Measurements from ENCODE around the gene SLC13A5. TPM values are rescaled to one million over a fixed set of nuclear protein-coding genes. Genes with fewer than 3 reads are reported as not detected.
"Not testable (repeated sequence)": the region's sequence is repeated elsewhere in the genome, so short reads cannot be mapped to it uniquely, and the experiment has no call there.

SLC13A5 gene
- total and polyA plus RNA-seq, 5 donors from 2014 or later, result not detected

- H3K4me3 ChIP-seq (ENCODE audit: low read depth, low read length), result no peak overlapping the region
- Mint-ChIP-seq H3K27ac (no peak overlapping the region), H3K36me3 (no peaks in the 10 kb centered on the region), H3K4me3 (no peak overlapping the region), H3K4me1 (no peaks in the 10 kb centered on the region), H3K27me3 (peaks cover 13% of the 10 kb centered on the region), H3K9me3 (no peaks in the 10 kb centered on the region)
- peaks cover 3% of the 10 kb centered on the region for H3K27me3 ChIP-seq (ENCODE audit: control insufficient read depth, insufficient read depth, low read length)
- no peak for ATAC-seq (ENCODE audit: low read depth in 2 of 2)
- no peaks in the 10 kb centered on the region for H3K9me3 ChIP-seq (ENCODE audit: control insufficient read depth in 2 of 2, low read length in 2 of 2)
- no peak overlapping the region for H3K27ac ChIP-seq (ENCODE audit: insufficient read depth, low read length, poor library complexity, severe bottlenecking)
- no peaks in the 10 kb centered on the region for H3K4me1 ChIP-seq (ENCODE audit: control insufficient read depth, insufficient read depth, low read length, poor library complexity, severe bottlenecking)
- H3K36me3 ChIP-seq (ENCODE audit: control insufficient read depth, insufficient read depth, low read length), result no peaks in the 10 kb centered on the region
- peak in 1 of 3 donors; percentile 23 for DNase-seq
Measured at GRCh38 chr17:6701719-6702118, 11.4 kb downstream of the SLC13A5 start.

- Histone ChIP-seq H3K4me3 (ENCODE audit: low read depth, low read length) (no peak overlapping the region), H3K27ac (ENCODE audit: insufficient read depth, low read length, poor library complexity, severe bottlenecking) (no peak overlapping the region), H3K4me1 (ENCODE audit: control insufficient read depth, insufficient read depth, low read length, poor library complexity, severe bottlenecking) (no peaks in the 10 kb centered on the region), H3K27me3 (ENCODE audit: control insufficient read depth, insufficient read depth, low read length) (no peaks in the 10 kb centered on the region), H3K36me3 (ENCODE audit: control insufficient read depth, insufficient read depth, low read length) (no peaks in the 10 kb centered on the region), H3K9me3 (ENCODE audit: control insufficient read depth in 2 of 2, low read length in 2 of 2) (no peaks in the 10 kb centered on the region)
- Mint-ChIP-seq H3K4me3 (no peak overlapping the region), H3K27me3 (peaks cover 13% of the 10 kb centered on the region), H3K4me1 (no peaks in the 10 kb centered on the region), H3K27ac (no peak overlapping the region), H3K9me3 (no peaks in the 10 kb centered on the region), H3K36me3 (no peaks in the 10 kb centered on the region)
- DNase-seq, result no peak
- no peak for ATAC-seq (ENCODE audit: low read depth in 2 of 2)
Measured at GRCh38 chr17:6700948-6701307, 12.2 kb downstream of the SLC13A5 start.

- no peak overlapping the region for H3K4me3 Mint-ChIP-seq
- DNase-seq, result no peak
- H3K27ac ChIP-seq (ENCODE audit: insufficient read depth, low read length, poor library complexity, severe bottlenecking), result no peak overlapping the region
Measured at GRCh38 chr17:6699997-6700947, 12.9 kb downstream of the SLC13A5 start.

DNA sequence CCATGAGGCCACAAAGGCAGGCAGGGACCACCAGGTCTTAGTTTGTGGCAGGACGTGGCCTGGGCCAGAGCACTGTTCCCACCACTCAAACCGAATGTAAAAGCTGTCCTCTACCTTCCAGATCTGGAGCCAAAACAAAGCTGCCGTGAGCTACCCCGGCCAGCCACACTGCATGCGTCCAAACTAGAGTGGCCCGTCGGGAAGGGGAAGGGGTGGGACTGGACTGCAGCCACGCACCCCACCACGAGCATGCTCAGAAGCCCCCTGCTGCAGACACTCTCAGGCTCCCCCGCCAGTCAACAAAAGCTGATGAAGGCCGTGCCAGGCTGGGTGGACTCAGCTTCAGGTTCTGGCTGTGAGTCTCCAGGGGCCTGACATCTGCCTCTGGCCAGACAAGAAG is 15.2 kb downstream of the SLC13A5 start:
- H3K27ac ChIP-seq (ENCODE audit: insufficient read depth, low read length, poor library complexity, severe bottlenecking), result no peak overlapping the region

More at GRCh38 chr17:6699997-6700947, 12.9 kb downstream of the SLC13A5 start:
- H3K27me3 ChIP-seq (ENCODE audit: control insufficient read depth, insufficient read depth, low read length), result no peaks in the 10 kb centered on the region
- H3K4me3 ChIP-seq (ENCODE audit: low read depth, low read length), result no peak overlapping the region
- Mint-ChIP-seq H3K27ac (peak overlapping the region in 1 of 3 donors; percentile 3), H3K27me3 (peaks cover 13% of the 10 kb centered on the region), H3K9me3 (no peaks in the 10 kb centered on the region), H3K36me3 (no peaks in the 10 kb centered on the region), H3K4me1 (no peaks in the 10 kb centered on the region)
- no peaks in the 10 kb centered on the region for H3K4me1 ChIP-seq (ENCODE audit: control insufficient read depth, insufficient read depth, low read length, poor library complexity, severe bottlenecking)
- no peak for ATAC-seq (ENCODE audit: low read depth in 2 of 2)
- H3K9me3 ChIP-seq (ENCODE audit: control insufficient read depth in 2 of 2, low read length in 2 of 2), result no peaks in the 10 kb centered on the region
- no peaks in the 10 kb centered on the region for H3K36me3 ChIP-seq (ENCODE audit: control insufficient read depth, insufficient read depth, low read length)

DNA sequence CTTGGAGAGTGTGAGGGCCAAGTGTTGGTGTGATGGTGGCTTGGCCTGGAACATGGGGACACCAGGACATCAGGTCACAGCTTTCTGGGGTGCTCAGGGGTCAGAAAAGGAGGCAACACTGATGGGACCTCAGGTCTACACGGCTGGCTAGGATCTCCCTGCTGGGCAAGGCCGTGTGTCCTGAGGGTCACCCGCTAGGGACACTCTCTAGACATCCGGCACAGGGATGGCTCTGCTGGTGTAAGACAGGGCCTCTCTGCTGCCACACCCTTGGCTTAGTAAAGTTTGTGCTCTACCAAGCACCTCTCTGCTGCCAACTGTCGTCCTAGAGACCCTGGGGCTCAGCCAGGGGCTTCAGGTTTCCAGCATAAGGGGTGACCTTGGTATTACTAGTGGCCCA is 16.3 kb downstream of the SLC13A5 start:
- Mint-ChIP-seq H3K36me3 (no peaks in the 10 kb centered on the region), H3K4me1 (no peaks in the 10 kb centered on the region), H3K27me3 (peaks cover 14% of the 10 kb centered on the region), H3K9me3 (no peaks in the 10 kb centered on the region), H3K4me3 (no peak overlapping the region), H3K27ac (no peak overlapping the region)
- no peak for DNase-seq
- no peak for ATAC-seq (ENCODE audit: low read depth in 2 of 2)
- peaks cover 3% of the 10 kb centered on the region for H3K27me3 ChIP-seq (ENCODE audit: control insufficient read depth, insufficient read depth, low read length)
- no peaks in the 10 kb centered on the region for H3K9me3 ChIP-seq (ENCODE audit: control insufficient read depth in 2 of 2, low read length in 2 of 2)
- no peak overlapping the region for H3K27ac ChIP-seq (ENCODE audit: insufficient read depth, low read length, poor library complexity, severe bottlenecking)
- H3K36me3 ChIP-seq (ENCODE audit: control insufficient read depth, insufficient read depth, low read length), result no peaks in the 10 kb centered on the region
- no peaks in the 10 kb centered on the region for H3K4me1 ChIP-seq (ENCODE audit: control insufficient read depth, insufficient read depth, low read length, poor library complexity, severe bottlenecking)
- H3K4me3 ChIP-seq (ENCODE audit: low read depth, low read length), result no peak overlapping the region

More for the DNA sequence above, 15.2 kb downstream of the SLC13A5 start:
- Mint-ChIP-seq H3K4me3 (no peak overlapping the region), H3K4me1 (no peaks in the 10 kb centered on the region), H3K27ac (no peak overlapping the region), H3K27me3 (peaks cover 8% of the 10 kb centered on the region), H3K36me3 (no peaks in the 10 kb centered on the region), H3K9me3 (no peaks in the 10 kb centered on the region)
- Histone ChIP-seq H3K4me3 (ENCODE audit: low read depth, low read length) (no peak overlapping the region), H3K4me1 (ENCODE audit: control insufficient read depth, insufficient read depth, low read length, poor library complexity, severe bottlenecking) (no peaks in the 10 kb centered on the region), H3K27me3 (ENCODE audit: control insufficient read depth, insufficient read depth, low read length) (peaks cover 3% of the 10 kb centered on the region), H3K9me3 (ENCODE audit: control insufficient read depth in 2 of 2, low read length in 2 of 2) (no peaks in the 10 kb centered on the region), H3K36me3 (ENCODE audit: control insufficient read depth, insufficient read depth, low read length) (no peaks in the 10 kb centered on the region)
- ATAC-seq (ENCODE audit: low read depth in 2 of 2), result no peak
- DNase-seq, result no peak

DNA sequence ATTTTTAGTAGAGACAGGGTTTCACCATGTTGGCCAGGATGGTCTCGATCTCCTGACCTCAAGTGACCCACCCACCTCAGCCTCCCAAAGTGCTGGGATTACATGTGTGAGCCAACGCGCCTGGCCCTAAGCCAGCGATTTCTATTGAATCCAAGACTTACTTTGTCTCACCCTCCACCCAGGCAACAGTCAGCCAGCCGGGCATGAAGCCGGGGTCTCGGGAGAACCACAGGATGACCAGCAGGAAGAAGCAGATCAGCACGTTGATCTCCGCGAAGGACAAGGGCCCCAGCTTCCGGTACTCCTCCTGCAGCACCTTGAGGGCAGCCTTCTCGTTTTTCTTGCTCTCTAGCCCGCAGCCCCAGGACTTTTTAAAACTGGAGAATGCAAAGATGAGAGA is 17.6 kb downstream of the SLC13A5 start:
- Mint-ChIP-seq H3K36me3 (no peaks in the 10 kb centered on the region), H3K4me3 (no peak overlapping the region), H3K27ac (no peak overlapping the region), H3K4me1 (no peaks in the 10 kb centered on the region), H3K27me3 (peaks cover 23% of the 10 kb centered on the region), H3K9me3 (peaks cover 0 to 2% (median 0%) of the 10 kb centered on the region in 7 donors)
- no peak overlapping the region for H3K27ac ChIP-seq (ENCODE audit: insufficient read depth, low read length, poor library complexity, severe bottlenecking)
- H3K27me3 ChIP-seq (ENCODE audit: control insufficient read depth, insufficient read depth, low read length), result peaks cover 3% of the 10 kb centered on the region
- DNase-seq, result no peak
- H3K4me3 ChIP-seq (ENCODE audit: low read depth, low read length), result no peak overlapping the region
- no peak for ATAC-seq (ENCODE audit: low read depth in 2 of 2)
- H3K9me3 ChIP-seq (ENCODE audit: control insufficient read depth in 2 of 2, low read length in 2 of 2), result no peaks in the 10 kb centered on the region
- H3K36me3 ChIP-seq (ENCODE audit: control insufficient read depth, insufficient read depth, low read length), result no peaks in the 10 kb centered on the region
- H3K4me1 ChIP-seq (ENCODE audit: control insufficient read depth, insufficient read depth, low read length, poor library complexity, severe bottlenecking), result no peaks in the 10 kb centered on the region

- H3K36me3 ChIP-seq (ENCODE audit: control insufficient read depth, insufficient read depth, low read length), result no peaks in the 10 kb centered on the region
- Mint-ChIP-seq H3K27me3 (peaks cover 25% of the 10 kb centered on the region), H3K4me1 (no peaks in the 10 kb centered on the region), H3K4me3 (no peak overlapping the region), H3K36me3 (no peaks in the 10 kb centered on the region), H3K27ac (no peak overlapping the region), H3K9me3 (peaks cover 0 to 2% (median 0%) of the 10 kb centered on the region in 7 donors)
- peaks cover 3% of the 10 kb centered on the region for H3K27me3 ChIP-seq (ENCODE audit: control insufficient read depth, insufficient read depth, low read length)
- H3K4me3 ChIP-seq (ENCODE audit: low read depth, low read length), result no peak overlapping the region
- no peaks in the 10 kb centered on the region for H3K9me3 ChIP-seq (ENCODE audit: control insufficient read depth in 2 of 2, low read length in 2 of 2)
- DNase-seq (no peak), ATAC-seq (ENCODE audit: low read depth in 2 of 2) (no peak)
- no peaks in the 10 kb centered on the region for H3K4me1 ChIP-seq (ENCODE audit: control insufficient read depth, insufficient read depth, low read length, poor library complexity, severe bottlenecking)
- H3K27ac ChIP-seq (ENCODE audit: insufficient read depth, low read length, poor library complexity, severe bottlenecking), result no peak overlapping the region
Measured at GRCh38 chr17:6695051-6695450, 18.1 kb downstream of the SLC13A5 start.

DNA sequence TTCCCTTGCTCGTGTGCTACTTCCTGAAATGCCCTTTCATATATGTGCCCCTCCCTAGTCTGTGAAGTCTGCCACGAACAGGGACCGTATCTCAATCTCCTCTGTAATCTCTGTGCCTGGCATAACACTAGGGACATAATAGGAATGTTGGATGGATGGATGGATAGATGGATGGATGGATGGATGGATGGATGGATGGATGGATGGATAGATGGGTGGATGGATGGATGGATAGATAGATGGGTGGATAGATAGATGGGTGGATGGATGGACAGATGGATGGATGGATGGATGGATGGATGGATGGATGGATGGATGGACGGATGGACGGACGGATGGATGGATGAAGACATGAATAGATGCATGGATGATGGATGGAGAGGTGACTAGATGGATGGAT is 21.2 kb downstream of the SLC13A5 start:
- ATAC-seq (ENCODE audit: low read depth in 2 of 2); H3K9me3 ChIP-seq (ENCODE audit: control insufficient read depth in 2 of 2, low read length in 2 of 2); H3K4me1 ChIP-seq (ENCODE audit: control insufficient read depth, insufficient read depth, low read length, poor library complexity, severe bottlenecking); H3K27ac Mint-ChIP-seq; H3K27me3 ChIP-seq (ENCODE audit: control insufficient read depth, insufficient read depth, low read length); H3K27ac ChIP-seq (ENCODE audit: insufficient read depth, low read length, poor library complexity, severe bottlenecking); H3K4me1 Mint-ChIP-seq; H3K4me3 ChIP-seq (ENCODE audit: low read depth, low read length); H3K36me3 Mint-ChIP-seq; H3K36me3 ChIP-seq (ENCODE audit: control insufficient read depth, insufficient read depth, low read length); H3K4me3 Mint-ChIP-seq; DNase-seq; H3K9me3 Mint-ChIP-seq: not testable (repeated sequence)
- peaks cover 24% of the 10 kb centered on the region for H3K27me3 Mint-ChIP-seq
